ENCODE measurements around the gene CEP192.

- TF ChIP-seq POLR2A (IDR thresholded peaks at IDR 0.05) (no peak), CTCF (IDR thresholded peaks at IDR 0.05) (no peak)
Measured at GRCh38 chr18:12998332-12999060, 7.3 kb downstream of the CEP192 start.

Data from testis (tissue), 2 donors.